HEK293T (cell line): ENCODE data around the gene TMBIM1.
"Not testable (repeated sequence)": the region's sequence is repeated elsewhere in the genome, so short reads cannot be mapped to it uniquely, and the experiment has no call there.

ENCODE experiments used
- CTCF ChIA-PET: fragments of 350-600 bp; formaldehyde crosslinking; extraction: SDS; loops from one replicate; lab custom pipeline; 2021; ENCODE audit warnings: antibody characterized with exemption, inconsistent platforms; lab: Yijun Ruan, JAX
- POLR2A ChIA-PET: fragments of 350-600 bp; formaldehyde crosslinking; extraction: SDS; loops from one replicate; lab custom pipeline; 2020; ENCODE audit warnings: antibody characterized with exemption, inconsistent platforms; lab: Yijun Ruan, JAX
- DNase-seq: peaks from one replicate; pipeline ENCODE4 v3.0.0; 2012; ENCODE audit warnings: mixed read lengths; ENCODE audit errors: extremely low spot score
- ARNT ChIP-seq: fragments of 450-650 bp; IDR thresholded peaks from 2 replicates; pipeline ENCODE4 v1.6.1; 2017; ENCODE audit warnings: mild to moderate bottlenecking
- BHLHE40 ChIP-seq: fragments of 450-650 bp; IDR thresholded peaks from 2 replicates; pipeline ENCODE4 v1.6.1; 2016; ENCODE audit warnings: mild to moderate bottlenecking, moderate library complexity, borderline replicate concordance
- CTBP1 ChIP-seq: fragments of 450-650 bp; IDR thresholded peaks from 2 replicates; pipeline ENCODE4 v1.6.1; 2016; ENCODE audit warnings: borderline replicate concordance
- ELF4 ChIP-seq: fragments of 450-650 bp; IDR thresholded peaks from 2 replicates; pipeline ENCODE4 v1.6.1; 2017; ENCODE audit warnings: antibody characterized with exemption
- FOXA1 ChIP-seq: fragments of 450-650 bp; IDR thresholded peaks from 2 replicates; pipeline ENCODE4 v1.6.1; 2016; ENCODE audit warnings: mild to moderate bottlenecking
- FOXK2 ChIP-seq: fragments of 450-650 bp; IDR thresholded peaks from 2 replicates; pipeline ENCODE4 v1.6.1; 2016; ENCODE audit warnings: mild to moderate bottlenecking
- FOXM1 ChIP-seq: fragments of 450-650 bp; IDR thresholded peaks from 2 replicates; pipeline ENCODE4 v1.6.1; 2017; ENCODE audit warnings: mild to moderate bottlenecking, borderline replicate concordance
- HDGF ChIP-seq: fragments of 450-650 bp; IDR thresholded peaks from 2 replicates; pipeline ENCODE4 v1.6.1; 2017; ENCODE audit warnings: antibody characterized with exemption, borderline replicate concordance
- L3MBTL2 ChIP-seq: fragments of 450-650 bp; conservative IDR thresholded peaks from 2 replicates; pipeline ENCODE4 v1.6.1; 2016; ENCODE audit warnings: mild to moderate bottlenecking
- LEF1 ChIP-seq: fragments of 450-650 bp; IDR thresholded peaks from 2 replicates; pipeline ENCODE4 v1.6.1; 2017; ENCODE audit warnings: mild to moderate bottlenecking, borderline replicate concordance
- NFRKB ChIP-seq: fragments of 450-650 bp; IDR thresholded peaks from 2 replicates; pipeline ENCODE4 v1.6.1; 2016; ENCODE audit warnings: mild to moderate bottlenecking, moderate library complexity
- SP1 ChIP-seq: fragments of 450-650 bp; IDR thresholded peaks from 2 replicates; pipeline ENCODE4 v1.6.1; 2017
- SUZ12 ChIP-seq: fragments of 450-650 bp; IDR thresholded peaks from 2 replicates; pipeline ENCODE4 v1.6.1; 2016; ENCODE audit warnings: mild to moderate bottlenecking
- TARDBP ChIP-seq: fragments of 450-650 bp; IDR thresholded peaks from 2 replicates; pipeline ENCODE4 v1.6.1; 2016
- ZNF384 ChIP-seq: fragments of 450-650 bp; IDR thresholded peaks from 2 replicates; pipeline ENCODE4 v1.6.1; 2016
- TF ChIP-seq, protein P1 (sequence below): fragments of 450-650 bp; IDR thresholded peaks from 2 replicates; pipeline ENCODE4 v1.6.1; 2016

The TMBIM1 gene

DNA sequence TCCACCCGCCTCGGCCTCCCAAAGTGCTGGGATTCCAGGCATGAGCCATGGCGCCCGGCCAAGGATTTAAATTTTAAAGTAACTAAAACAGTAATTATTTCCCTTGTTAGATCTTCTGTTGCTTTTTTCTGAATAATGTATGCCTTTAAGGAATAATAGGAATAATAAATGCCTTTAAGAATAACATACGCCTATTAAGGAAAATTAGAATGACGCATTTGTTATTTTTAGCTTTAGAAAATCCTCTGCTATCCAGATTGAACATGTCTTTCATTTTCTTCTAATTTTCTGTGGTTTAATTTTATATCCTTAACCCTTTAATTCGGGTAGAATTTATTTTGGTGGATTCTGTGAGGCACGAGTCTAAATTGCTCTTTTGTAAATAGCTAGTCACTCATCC is 23.1 kb upstream of the TMBIM1 start:
- ChIA-PET POLR2A (no interaction called here), CTCF (no interaction called here)
- no peak for DNase-seq
- TF ChIP-seq SUZ12 = no peak

DNA sequence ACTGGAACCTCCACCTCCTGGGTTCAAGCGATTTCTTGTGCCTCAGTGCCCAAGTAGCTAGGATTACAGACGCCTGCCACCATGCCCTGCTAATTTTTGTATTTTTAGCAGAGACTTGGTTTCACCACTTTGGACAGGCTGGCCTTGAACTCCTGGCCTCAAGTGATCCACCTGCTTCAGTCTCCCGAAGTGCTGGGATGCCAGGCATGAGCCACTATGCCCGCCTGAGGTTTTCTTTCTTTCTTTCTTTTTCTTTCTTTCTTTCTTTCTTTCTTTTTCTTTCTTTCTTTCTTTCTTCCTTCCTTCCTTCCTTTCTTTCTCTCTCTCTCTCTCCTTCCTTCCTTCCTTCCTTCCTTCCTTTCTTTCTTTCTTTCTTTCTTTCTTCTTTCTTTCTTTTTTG is 22.5 kb upstream of the TMBIM1 start:
- CTCF ChIA-PET, DNase-seq: not testable (repeated sequence)
- POLR2A ChIA-PET = interaction anchor here (0.6 kb wide), 1 partner anchor 9 kb away, joined by 3 read pairs; no protein-coding TSS in a partner anchor

DNA sequence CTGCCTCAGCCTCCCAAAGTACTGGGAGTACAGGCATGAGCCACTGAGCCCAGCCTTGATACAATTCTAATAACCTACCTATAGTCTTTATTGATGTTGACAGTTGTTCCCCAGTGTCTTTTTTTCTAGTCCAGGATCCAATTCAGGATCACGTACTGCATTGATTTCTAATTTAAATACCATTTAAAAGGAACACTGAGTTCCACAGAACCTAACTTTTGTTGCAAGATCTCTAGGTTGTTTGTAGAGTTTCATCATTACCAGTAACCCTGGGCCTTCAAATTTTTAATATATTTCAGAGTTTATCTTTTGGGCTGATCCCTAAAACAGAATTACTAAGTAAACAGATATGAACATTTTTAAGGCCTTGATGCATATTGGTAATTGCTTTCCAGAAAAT is 21.1 kb upstream of the TMBIM1 start:
- CTCF ChIA-PET = no interaction called here
- no peak for DNase-seq
- POLR2A ChIA-PET = no interaction called here
- TF ChIP-seq LEF1 = no peak
- TF ChIP-seq ARNT = no peak
- no peak for TF ChIP-seq ZNF384
- TF ChIP-seq L3MBTL2 = no peak
- TF ChIP-seq SUZ12 = no peak
- no peak for TF ChIP-seq BHLHE40
- no peak for TF ChIP-seq FOXM1
- no peak for TF ChIP-seq HDGF
- TF ChIP-seq NFRKB = no peak
- TF ChIP-seq, protein P1, sequence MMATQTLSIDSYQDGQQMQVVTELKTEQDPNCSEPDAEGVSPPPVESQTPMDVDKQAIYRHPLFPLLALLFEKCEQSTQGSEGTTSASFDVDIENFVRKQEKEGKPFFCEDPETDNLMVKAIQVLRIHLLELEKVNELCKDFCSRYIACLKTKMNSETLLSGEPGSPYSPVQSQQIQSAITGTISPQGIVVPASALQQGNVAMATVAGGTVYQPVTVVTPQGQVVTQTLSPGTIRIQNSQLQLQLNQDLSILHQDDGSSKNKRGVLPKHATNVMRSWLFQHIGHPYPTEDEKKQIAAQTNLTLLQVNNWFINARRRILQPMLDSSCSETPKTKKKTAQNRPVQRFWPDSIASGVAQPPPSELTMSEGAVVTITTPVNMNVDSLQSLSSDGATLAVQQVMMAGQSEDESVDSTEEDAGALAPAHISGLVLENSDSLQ = no peak
- no peak for TF ChIP-seq FOXA1
- no peak for TF ChIP-seq ELF4
- no peak for TF ChIP-seq SP1
- TF ChIP-seq FOXK2 = no peak

DNA sequence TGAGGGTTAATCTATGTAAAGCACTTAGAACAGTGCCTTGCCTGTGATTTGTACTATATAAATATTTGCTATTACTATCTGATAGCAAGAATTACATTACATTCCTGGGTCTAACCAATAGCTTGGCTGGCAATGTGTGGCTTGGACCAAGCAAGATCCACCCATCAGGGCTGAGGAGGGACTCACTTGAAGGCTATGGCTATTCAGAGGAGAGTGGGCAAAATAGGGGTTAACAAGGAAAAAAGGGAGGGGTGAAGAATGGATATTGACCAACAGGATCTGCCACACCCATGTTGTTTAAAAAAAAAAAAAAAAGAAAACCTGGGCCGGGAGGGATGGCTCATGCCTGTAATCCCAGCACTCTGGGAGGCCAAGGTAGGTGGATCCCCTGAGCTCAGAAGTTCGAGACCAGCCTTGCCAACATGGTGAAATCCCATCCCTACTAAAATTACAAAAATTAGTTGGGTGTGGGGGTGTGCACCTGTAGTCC is 20.0 kb upstream of the TMBIM1 start:
- ChIA-PET CTCF (interaction anchor here (0.7 to 1.0 kb wide), 2 partner anchors 11 to 22 kb away, joined by 4 to 6 read pairs; no protein-coding TSS in a partner anchor), POLR2A (no interaction called here)
- DNase-seq = no peak
- no peak for TF ChIP-seq L3MBTL2
- TF ChIP-seq NFRKB = no peak
- no peak for TF ChIP-seq ARNT
- TF ChIP-seq, protein P1 = no peak
- TF ChIP-seq TARDBP = no peak
- TF ChIP-seq BHLHE40 = no peak
- TF ChIP-seq FOXK2 = no peak
- TF ChIP-seq SP1 = no peak
- no peak for TF ChIP-seq SUZ12
- no peak for TF ChIP-seq ELF4
- TF ChIP-seq CTBP1 = no peak

DNA sequence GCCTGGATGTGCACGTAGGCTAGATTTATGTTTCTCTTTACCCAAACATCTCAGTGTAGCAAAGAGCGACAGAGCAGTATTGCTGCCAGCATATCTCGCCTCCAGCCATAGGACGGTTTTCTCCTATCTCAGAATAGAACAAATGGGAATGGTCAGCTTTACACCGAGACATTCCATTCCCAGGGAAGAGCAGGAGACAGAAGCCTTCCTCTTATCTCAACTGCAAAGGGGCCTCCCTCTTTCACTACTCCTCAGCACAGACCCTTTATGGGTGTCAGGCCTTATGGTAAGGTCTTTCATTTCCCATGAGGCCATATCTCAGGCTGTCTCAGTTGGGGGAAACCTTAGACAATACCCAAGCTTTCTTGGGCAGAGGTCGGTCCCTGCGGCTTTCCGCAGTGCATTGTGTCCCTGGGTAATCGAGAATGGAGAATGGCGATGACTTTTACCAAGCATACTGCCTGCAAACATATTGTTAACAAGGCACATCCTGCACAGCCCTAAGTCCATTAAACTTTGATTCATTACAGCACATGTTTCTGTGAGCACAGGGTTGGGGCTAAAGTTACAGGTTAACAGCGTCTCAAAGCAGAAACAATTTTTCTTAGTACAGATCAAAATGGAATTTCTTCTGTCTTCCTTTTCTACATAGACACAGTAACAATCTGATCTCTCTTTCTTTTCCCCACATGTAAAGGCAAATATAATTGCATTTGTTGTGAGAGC is 19.4 kb upstream of the TMBIM1 start:
- POLR2A ChIA-PET, DNase-seq: not testable (repeated sequence)
- CTCF ChIA-PET = interaction anchor here (1.0 kb wide), 1 partner anchor 10 kb away, joined by 4 read pairs; no protein-coding TSS in a partner anchor

DNA sequence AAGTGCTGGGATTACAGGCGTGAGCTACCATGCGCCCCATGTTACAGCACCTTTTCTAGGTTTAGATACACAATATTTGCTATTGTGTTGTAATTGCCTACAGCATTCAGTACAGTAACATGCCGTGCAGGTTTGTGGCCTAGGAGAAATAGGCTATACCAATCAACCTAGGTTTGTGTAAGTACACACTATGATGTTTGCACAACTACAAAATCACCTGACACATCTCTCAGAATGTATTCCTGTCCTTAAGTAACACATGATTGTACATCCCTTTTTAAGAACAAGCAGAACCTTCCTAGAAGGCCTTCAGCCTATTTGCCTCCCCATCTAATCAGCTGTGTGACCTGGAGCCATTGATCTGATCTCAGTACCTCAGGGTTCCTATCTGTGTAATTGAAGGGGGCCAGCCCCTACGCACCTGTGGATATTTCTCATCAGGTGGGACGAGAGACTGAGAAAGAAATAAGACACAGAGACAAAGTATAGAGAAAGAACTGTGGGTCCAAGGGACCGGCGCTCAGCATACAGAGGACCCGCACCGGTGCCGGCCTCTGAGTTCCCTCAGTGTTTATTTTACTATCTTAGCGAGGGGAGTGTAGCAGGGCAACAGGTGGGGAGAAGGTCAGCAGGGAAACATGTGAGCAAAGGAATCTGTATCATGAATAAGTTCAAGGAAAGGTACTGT is 18.7 kb upstream of the TMBIM1 start:
- CTCF ChIA-PET = no interaction called here

More for the DNA sequence above, 18.7 kb upstream of the TMBIM1 start:
- DNase-seq = no peak
- TF ChIP-seq ARNT = no peak
- TF ChIP-seq SP1 = no peak
- no peak for TF ChIP-seq ZNF384
- TF ChIP-seq TARDBP = no peak
- TF ChIP-seq SUZ12 = no peak
- TF ChIP-seq, protein P1 = no peak
- no peak for TF ChIP-seq FOXA1
- TF ChIP-seq HDGF = no peak
- no peak for TF ChIP-seq NFRKB
- no peak for TF ChIP-seq ELF4
- no peak for TF ChIP-seq LEF1
- no peak for TF ChIP-seq L3MBTL2
- TF ChIP-seq CTBP1 = no peak
- no peak for TF ChIP-seq FOXK2
- TF ChIP-seq FOXM1 = no peak
- TF ChIP-seq BHLHE40 = no peak
- POLR2A ChIA-PET = no interaction called here
